Adrenal gland (tissue), 5 donors: ENCODE results near the gene HELT.

Experiments used
- POLR2A ChIP-seq, 2 donors: fragments of 450-650 bp; IDR thresholded peaks; one replicate each; pipeline ENCODE4 v1.6.1; 2017; ENCODE audit warnings: antibody characterized with exemption in 2 of 2, mild to moderate bottlenecking in 2 of 2, moderate library complexity in 1 of 2
- TF ChIP-seq, protein P1 (sequence below), 6 experiments: fragments of 450-650 bp in 4 of 6; fragments of 200-600 bp in 2 of 6; sonication (generic) in 1 of 6; IDR thresholded peaks; 1 replicate in 5 of 6; 2 replicates in 1 of 6; pipeline versions ENCODE4 v1.5.1 to v1.8.0; 2016 to 2021; ENCODE audit warnings: antibody characterized with exemption in 6 of 6, mild to moderate bottlenecking in 2 of 6, moderate library complexity in 1 of 6
- donor health status: DM: no; HTN: no; CAD: no.

GRCh38 chr4:184987493-184988031 lies 30.7 kb upstream of the HELT start:
- TF ChIP-seq, protein P1, sequence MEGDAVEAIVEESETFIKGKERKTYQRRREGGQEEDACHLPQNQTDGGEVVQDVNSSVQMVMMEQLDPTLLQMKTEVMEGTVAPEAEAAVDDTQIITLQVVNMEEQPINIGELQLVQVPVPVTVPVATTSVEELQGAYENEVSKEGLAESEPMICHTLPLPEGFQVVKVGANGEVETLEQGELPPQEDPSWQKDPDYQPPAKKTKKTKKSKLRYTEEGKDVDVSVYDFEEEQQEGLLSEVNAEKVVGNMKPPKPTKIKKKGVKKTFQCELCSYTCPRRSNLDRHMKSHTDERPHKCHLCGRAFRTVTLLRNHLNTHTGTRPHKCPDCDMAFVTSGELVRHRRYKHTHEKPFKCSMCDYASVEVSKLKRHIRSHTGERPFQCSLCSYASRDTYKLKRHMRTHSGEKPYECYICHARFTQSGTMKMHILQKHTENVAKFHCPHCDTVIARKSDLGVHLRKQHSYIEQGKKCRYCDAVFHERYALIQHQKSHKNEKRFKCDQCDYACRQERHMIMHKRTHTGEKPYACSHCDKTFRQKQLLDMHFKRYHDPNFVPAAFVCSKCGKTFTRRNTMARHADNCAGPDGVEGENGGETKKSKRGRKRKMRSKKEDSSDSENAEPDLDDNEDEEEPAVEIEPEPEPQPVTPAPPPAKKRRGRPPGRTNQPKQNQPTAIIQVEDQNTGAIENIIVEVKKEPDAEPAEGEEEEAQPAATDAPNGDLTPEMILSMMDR (IDR thresholded peaks at IDR 0.05) = no peak
- TF ChIP-seq POLR2A (IDR thresholded peaks at IDR 0.05) = no peak
